VCaP (cell line): ENCODE measurements around the gene KIAA1191.

Source experiments
- H3K27ac ChIP-seq: fragments of 450-650 bp; 2 replicates; pipeline ENCODE4 v1.5.1; 2017
- TF ChIP-seq, protein P1 (sequence below): fragments of 450-650 bp; conservative IDR thresholded peaks from 2 replicates; pipeline ENCODE4 v1.5.1; 2017; ENCODE audit warnings: mild to moderate bottlenecking, moderate library complexity

Gene KIAA1191

GRCh38 chr5:176366232-176366894, 4.8 kb upstream of the KIAA1191 start:
- TF ChIP-seq, protein P1, sequence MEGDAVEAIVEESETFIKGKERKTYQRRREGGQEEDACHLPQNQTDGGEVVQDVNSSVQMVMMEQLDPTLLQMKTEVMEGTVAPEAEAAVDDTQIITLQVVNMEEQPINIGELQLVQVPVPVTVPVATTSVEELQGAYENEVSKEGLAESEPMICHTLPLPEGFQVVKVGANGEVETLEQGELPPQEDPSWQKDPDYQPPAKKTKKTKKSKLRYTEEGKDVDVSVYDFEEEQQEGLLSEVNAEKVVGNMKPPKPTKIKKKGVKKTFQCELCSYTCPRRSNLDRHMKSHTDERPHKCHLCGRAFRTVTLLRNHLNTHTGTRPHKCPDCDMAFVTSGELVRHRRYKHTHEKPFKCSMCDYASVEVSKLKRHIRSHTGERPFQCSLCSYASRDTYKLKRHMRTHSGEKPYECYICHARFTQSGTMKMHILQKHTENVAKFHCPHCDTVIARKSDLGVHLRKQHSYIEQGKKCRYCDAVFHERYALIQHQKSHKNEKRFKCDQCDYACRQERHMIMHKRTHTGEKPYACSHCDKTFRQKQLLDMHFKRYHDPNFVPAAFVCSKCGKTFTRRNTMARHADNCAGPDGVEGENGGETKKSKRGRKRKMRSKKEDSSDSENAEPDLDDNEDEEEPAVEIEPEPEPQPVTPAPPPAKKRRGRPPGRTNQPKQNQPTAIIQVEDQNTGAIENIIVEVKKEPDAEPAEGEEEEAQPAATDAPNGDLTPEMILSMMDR: no peak
- no peak overlapping the region for H3K27ac ChIP-seq

GRCh38 chr5:176365351-176366231, 4.0 kb upstream of the KIAA1191 start, which contains the start of gene ARL10:
Gene ARL10 (plus strand): TSS chr5:176365487. CDS start chr5:176365564, 77 bp downstream.
- H3K27ac ChIP-seq: peak within 1 kb of the TSS; percentile 47; the same call in 1 of the 2 replicates

GRCh38 chr5:176364765-176365350, 3.3 kb upstream of the KIAA1191 start:
- TF ChIP-seq, protein P1: no peak
- H3K27ac ChIP-seq: peak overlapping the region; percentile 47; the same call in 1 of the 2 replicates

More at GRCh38 chr5:176365351-176366231, 4.0 kb upstream of the KIAA1191 start, which contains the start of gene ARL10:
- TF ChIP-seq, protein P1: no peak

DNA sequence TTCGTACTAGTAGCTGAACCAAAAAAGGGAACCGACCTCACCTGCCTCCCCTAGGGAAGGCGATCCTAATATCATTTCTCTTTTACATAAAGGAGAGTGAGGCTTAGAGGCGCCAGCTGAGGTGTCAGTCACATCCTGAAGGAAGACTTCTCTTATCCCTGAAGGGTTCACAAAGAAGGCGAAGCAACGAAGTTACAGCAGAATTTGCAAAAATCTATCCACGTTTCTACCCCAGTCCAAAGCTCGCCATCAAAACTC, 598 bp upstream of the KIAA1191 start:
- TF ChIP-seq, protein P1: no peak
- H3K27ac ChIP-seq: peak overlapping the region; percentile 91; the same call in 1 of the 2 replicates

DNA sequence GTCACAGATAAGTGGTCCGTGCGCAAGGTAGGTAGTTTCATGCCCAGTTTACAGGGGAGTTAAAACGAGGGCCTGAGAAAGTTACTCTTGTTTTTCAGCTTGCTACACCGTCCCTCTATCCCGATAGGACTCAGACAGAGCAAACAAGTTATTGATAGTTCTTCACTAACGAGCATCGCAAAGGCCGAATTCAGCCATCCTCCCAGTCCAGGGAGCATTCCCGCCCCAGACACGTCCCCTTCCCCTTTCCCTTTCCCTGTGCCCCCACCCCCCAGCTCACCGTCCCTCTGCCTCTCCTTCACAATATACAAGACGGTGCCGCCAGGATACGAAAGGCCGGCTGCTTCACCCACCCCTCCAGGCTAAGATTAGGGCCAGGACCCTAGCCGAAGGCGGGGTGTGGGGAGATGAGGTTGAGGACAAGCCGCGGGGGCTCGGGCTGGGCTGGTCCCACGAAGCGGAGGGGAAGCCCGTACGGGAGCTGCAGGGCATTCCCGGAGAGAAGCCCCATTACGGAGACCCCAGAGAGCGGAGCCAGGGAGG, 599 bp downstream of the KIAA1191 start:
- H3K27ac ChIP-seq: peak overlapping the region; percentile 91
- TF ChIP-seq, protein P1: no peak

DNA sequence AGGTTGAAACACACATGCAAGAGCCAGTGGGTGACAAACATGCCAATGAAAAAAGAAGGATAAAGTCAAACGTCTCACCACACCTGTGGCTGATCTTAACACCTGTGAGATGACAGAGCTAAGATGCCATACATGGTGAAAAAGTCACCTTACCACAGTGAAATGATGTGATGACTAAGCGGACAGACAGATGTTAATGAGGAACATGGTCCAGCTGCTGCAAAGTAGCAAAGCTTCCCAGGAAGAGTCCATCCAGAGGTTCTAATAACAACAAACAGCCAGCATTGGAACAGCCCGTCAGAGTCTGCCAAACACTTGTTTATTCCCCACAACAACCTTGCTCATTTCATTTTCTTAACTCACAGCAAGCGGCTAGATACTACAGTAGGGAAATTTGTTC, 1.9 kb downstream of the KIAA1191 start:
- TF ChIP-seq, protein P1: no peak
- H3K27ac ChIP-seq: peak overlapping the region; percentile 91

DNA sequence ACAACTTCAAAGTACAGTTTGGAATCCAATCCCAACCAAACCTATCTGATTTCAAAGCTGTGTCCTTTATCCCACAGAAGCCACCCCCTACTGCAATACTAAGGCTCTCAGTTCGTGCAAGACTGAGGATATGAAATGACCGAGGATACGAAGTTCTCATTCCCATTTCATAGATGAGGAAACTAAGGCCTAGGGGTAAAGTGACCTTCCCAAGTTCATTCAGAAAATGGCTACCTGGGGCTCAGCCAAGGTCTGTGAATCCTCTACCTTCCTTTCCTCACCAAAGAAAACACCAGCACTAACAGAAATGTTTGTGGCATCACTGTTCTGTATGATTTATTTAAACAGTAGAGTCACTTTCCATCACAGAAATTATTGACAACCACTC, 5.4 kb downstream of the KIAA1191 start:
- TF ChIP-seq, protein P1: no peak
- H3K27ac ChIP-seq: no peak overlapping the region
